Neural progenitor cell (in vitro differentiated cells): ENCODE data around the gene SCP2. TPM values are rescaled to one million over a fixed set of nuclear protein-coding genes. Genes with fewer than 3 reads are reported as not detected.

ENCODE experiments used
- DNase-seq: peaks from one replicate; pipeline ENCODE4 v3.0.0-alpha.2; 2016; ENCODE audit warnings: low spot score
- H2AFZ ChIP-seq: fragments of 200-600 bp; sonication (generic); replicated peaks from 2 replicates; pipeline ENCODE4 v1.6.1; 2016; ENCODE audit warnings: antibody characterized with exemption
- H3F3A ChIP-seq: fragments of 200-600 bp; sonication (generic); 2 replicates; pipeline ENCODE4 v1.6.1; 2016; ENCODE audit warnings: antibody characterized with exemption, low read depth
- H3K27ac ChIP-seq: fragments of 200-600 bp; sonication (generic); 2 replicates; pipeline ENCODE4 v1.5.1; 2016; ENCODE audit warnings: mild to moderate bottlenecking
- H3K27me3 ChIP-seq: fragments of 200-600 bp; sonication (generic); 2 replicates; pipeline ENCODE4 v1.6.1; 2016; ENCODE audit warnings: mild to moderate bottlenecking, moderate library complexity
- H3K36me3 ChIP-seq: fragments of 200-600 bp; sonication (generic); 2 replicates; pipeline ENCODE4 v1.5.1; 2016
- H3K4me1 ChIP-seq: fragments of 200-600 bp; sonication (generic); 2 replicates; pipeline ENCODE4 v1.6.1; 2016; ENCODE audit warnings: mixed run types
- H3K4me2 ChIP-seq: fragments of 200-600 bp; sonication (generic); 2 replicates; pipeline ENCODE4 v1.6.1; 2016
- H3K4me3 ChIP-seq: fragments of 200-600 bp; sonication (generic); 2 replicates; pipeline ENCODE4 v1.5.1; 2016
- H3K79me2 ChIP-seq: fragments of 200-600 bp; sonication (generic); 2 replicates; pipeline ENCODE4 v1.6.1; 2016; ENCODE audit warnings: low read depth
- H3K9ac ChIP-seq: fragments of 200-600 bp; sonication (generic); 2 replicates; pipeline ENCODE4 v1.6.1; 2016
- H3K9me3 ChIP-seq: fragments of 200-600 bp; sonication (generic); 2 replicates; pipeline ENCODE4 v1.5.1; 2016; ENCODE audit warnings: low read depth
- H4K20me1 ChIP-seq: fragments of 200-600 bp; sonication (generic); 2 replicates; pipeline ENCODE4 v1.6.1; 2016; ENCODE audit warnings: low read depth
- H3K27ac Mint-ChIP-seq: 3 replicates; pipeline ENCODE4 v1.8.0; 2021; ENCODE audit warnings: mixed read lengths
- H3K27me3 Mint-ChIP-seq: 2 replicates; pipeline ENCODE4 v1.8.0; 2022; ENCODE audit warnings: low read depth, mild to moderate bottlenecking, inconsistent platforms, moderate library complexity, mixed read lengths; ENCODE audit not compliant: insufficient read depth
- H3K36me3 Mint-ChIP-seq: 3 replicates; pipeline ENCODE4 v1.8.0; 2021; ENCODE audit warnings: mixed read lengths
- H3K4me1 Mint-ChIP-seq: 3 replicates; pipeline ENCODE4 v1.8.0; 2021; ENCODE audit warnings: mixed read lengths
- H3K4me3 Mint-ChIP-seq: 3 replicates; pipeline ENCODE4 v1.8.0; 2021; ENCODE audit warnings: mild to moderate bottlenecking, moderate library complexity, mixed read lengths
- H3K9me3 Mint-ChIP-seq: 3 replicates; pipeline ENCODE4 v1.8.0; 2020; ENCODE audit warnings: mixed read lengths
- CTCF ChIP-seq: fragments of 200-600 bp; sonication (generic); IDR thresholded peaks from 2 replicates; pipeline ENCODE4 v1.5.1; 2017; ENCODE audit warnings: antibody characterized with exemption, mild to moderate bottlenecking
- EZH2 ChIP-seq: fragments of 200-600 bp; sonication (generic); IDR thresholded peaks from 2 replicates; pipeline ENCODE4 v1.6.1; 2017; ENCODE audit warnings: antibody characterized with exemption, mild to moderate bottlenecking, moderate library complexity
- EZH2phosphoT487 ChIP-seq: fragments of 200-600 bp; sonication (generic); IDR thresholded peaks from 2 replicates; pipeline ENCODE4 v1.6.1; 2017; ENCODE audit warnings: antibody characterized with exemption
- total RNA-seq: library from RNA; depleted of rRNA; stranded (reverse); fragments of >200 nt; gene quantifications from 2 replicates; pipeline ENCODE4 v1.2.3, GENCODE V29; 2015; ENCODE audit warnings: low replicate concordance

SCP2 gene
- total RNA-seq, 1 donor from 2014 or later: 101 TPM

GRCh38 chr1:53079251-53079650 is 152.2 kb downstream of the SCP2 start:
- Mint-ChIP-seq H3K27ac (no peak overlapping the region), H3K27me3 (peaks cover 26% of the 10 kb centered on the region), H3K4me1 (peaks cover 20% of the 10 kb centered on the region), H3K36me3 (no peaks in the 10 kb centered on the region), H3K4me3 (no peak overlapping the region), H3K9me3 (peaks cover 2% of the 10 kb centered on the region)
- H4K20me1 ChIP-seq: no peaks in the 10 kb centered on the region
- DNase-seq: no peak
- H3K79me2 ChIP-seq: no peaks in the 10 kb centered on the region
- TF ChIP-seq EZH2: no peak
- no peak overlapping the region for H3K9ac ChIP-seq
- H3K9me3 ChIP-seq: no peaks in the 10 kb centered on the region
- no peak overlapping the region for H3K4me3 ChIP-seq
- no peak overlapping the region for H3K27ac ChIP-seq
- no peak overlapping the region for H3K4me2 ChIP-seq
- no peaks in the 10 kb centered on the region for H3F3A ChIP-seq
- no peaks in the 10 kb centered on the region for H3K27me3 ChIP-seq
- peaks cover 18% of the 10 kb centered on the region for H3K4me1 ChIP-seq
- H2AFZ ChIP-seq: no peak overlapping the region
- H3K36me3 ChIP-seq: no peaks in the 10 kb centered on the region

DNA sequence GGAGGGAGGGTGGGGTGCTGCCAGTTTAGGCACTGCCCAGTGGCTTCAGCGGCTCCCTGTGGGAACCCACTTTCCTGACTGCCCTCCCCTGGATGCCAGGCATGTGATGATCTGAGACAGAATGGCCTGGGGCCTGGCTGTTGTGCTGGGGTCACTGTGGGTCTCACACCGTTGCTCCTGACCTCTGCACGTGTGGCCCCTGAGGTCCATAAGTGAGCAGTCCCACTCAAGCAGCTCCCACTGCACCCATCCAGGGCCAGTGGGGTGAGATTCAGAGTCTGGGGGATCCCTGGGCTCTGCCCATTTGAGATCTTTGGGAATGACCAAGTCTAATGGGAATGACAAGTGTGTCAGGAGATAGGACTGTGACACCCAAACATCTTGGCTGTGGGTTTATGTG is 153.0 kb downstream of the SCP2 start:
- Histone ChIP-seq H3K9me3 (no peaks in the 10 kb centered on the region), H4K20me1 (no peaks in the 10 kb centered on the region), H3K4me3 (no peak overlapping the region), H3K27me3 (no peaks in the 10 kb centered on the region), H3K4me1 (peaks cover 14% of the 10 kb centered on the region), H3K4me2 (no peak overlapping the region), H3F3A (no peaks in the 10 kb centered on the region), H3K9ac (no peak overlapping the region), H3K79me2 (no peaks in the 10 kb centered on the region), H3K27ac (no peak overlapping the region), H3K36me3 (no peaks in the 10 kb centered on the region), H2AFZ (no peak overlapping the region)
- no peak overlapping the region for H3K27ac Mint-ChIP-seq
- no peak for TF ChIP-seq EZH2
- no peak for TF ChIP-seq CTCF
- no peak for TF ChIP-seq EZH2phosphoT487
- DNase-seq: no peak
- no peak overlapping the region for H3K4me3 Mint-ChIP-seq
- H3K27me3 Mint-ChIP-seq: peaks cover 31% of the 10 kb centered on the region
- H3K9me3 Mint-ChIP-seq: peaks cover 1% of the 10 kb centered on the region
- H3K36me3 Mint-ChIP-seq: no peaks in the 10 kb centered on the region
- peaks cover 19% of the 10 kb centered on the region for H3K4me1 Mint-ChIP-seq

- Histone ChIP-seq H3K27ac (no peak overlapping the region), H2AFZ (no peak overlapping the region), H3F3A (no peaks in the 10 kb centered on the region), H3K27me3 (no peaks in the 10 kb centered on the region), H3K79me2 (no peaks in the 10 kb centered on the region), H3K4me3 (no peak overlapping the region), H3K4me2 (no peak overlapping the region), H3K4me1 (peaks cover 14% of the 10 kb centered on the region), H3K9me3 (no peaks in the 10 kb centered on the region), H4K20me1 (no peaks in the 10 kb centered on the region), H3K36me3 (no peaks in the 10 kb centered on the region), H3K9ac (no peak overlapping the region)
- Mint-ChIP-seq H3K4me1 (peaks cover 14% of the 10 kb centered on the region), H3K4me3 (no peak overlapping the region), H3K36me3 (no peaks in the 10 kb centered on the region), H3K27ac (peak overlapping the region; percentile 86), H3K9me3 (no peaks in the 10 kb centered on the region), H3K27me3 (peaks cover 25% of the 10 kb centered on the region)
- TF ChIP-seq EZH2phosphoT487: no peak
- no peak for TF ChIP-seq CTCF
- TF ChIP-seq EZH2: no peak
- no peak for DNase-seq
Observed at GRCh38 chr1:53080769-53081168, 153.7 kb downstream of the SCP2 start.

- Histone ChIP-seq H3K9me3 (no peaks in the 10 kb centered on the region), H3K79me2 (no peaks in the 10 kb centered on the region), H3F3A (no peaks in the 10 kb centered on the region), H3K9ac (no peak overlapping the region), H2AFZ (peak overlapping the region; percentile 35), H3K4me3 (no peak overlapping the region), H3K36me3 (no peaks in the 10 kb centered on the region), H3K27ac (no peak overlapping the region), H3K4me2 (no peak overlapping the region), H3K4me1 (peaks cover 11% of the 10 kb centered on the region), H4K20me1 (no peaks in the 10 kb centered on the region), H3K27me3 (no peaks in the 10 kb centered on the region)
- H3K27me3 Mint-ChIP-seq: peaks cover 23% of the 10 kb centered on the region
- no peak overlapping the region for H3K4me3 Mint-ChIP-seq
- H3K4me1 Mint-ChIP-seq: peaks cover 14% of the 10 kb centered on the region
- no peak for TF ChIP-seq CTCF
- no peak for TF ChIP-seq EZH2phosphoT487
- no peak for TF ChIP-seq EZH2
- no peaks in the 10 kb centered on the region for H3K9me3 Mint-ChIP-seq
- no peak for DNase-seq
- no peaks in the 10 kb centered on the region for H3K36me3 Mint-ChIP-seq
- H3K27ac Mint-ChIP-seq: peak overlapping the region; percentile 86
Observed at GRCh38 chr1:53081384-53082066, 154.4 kb downstream of the SCP2 start.
